ENCODE data around the gene OBSL1.

DNA sequence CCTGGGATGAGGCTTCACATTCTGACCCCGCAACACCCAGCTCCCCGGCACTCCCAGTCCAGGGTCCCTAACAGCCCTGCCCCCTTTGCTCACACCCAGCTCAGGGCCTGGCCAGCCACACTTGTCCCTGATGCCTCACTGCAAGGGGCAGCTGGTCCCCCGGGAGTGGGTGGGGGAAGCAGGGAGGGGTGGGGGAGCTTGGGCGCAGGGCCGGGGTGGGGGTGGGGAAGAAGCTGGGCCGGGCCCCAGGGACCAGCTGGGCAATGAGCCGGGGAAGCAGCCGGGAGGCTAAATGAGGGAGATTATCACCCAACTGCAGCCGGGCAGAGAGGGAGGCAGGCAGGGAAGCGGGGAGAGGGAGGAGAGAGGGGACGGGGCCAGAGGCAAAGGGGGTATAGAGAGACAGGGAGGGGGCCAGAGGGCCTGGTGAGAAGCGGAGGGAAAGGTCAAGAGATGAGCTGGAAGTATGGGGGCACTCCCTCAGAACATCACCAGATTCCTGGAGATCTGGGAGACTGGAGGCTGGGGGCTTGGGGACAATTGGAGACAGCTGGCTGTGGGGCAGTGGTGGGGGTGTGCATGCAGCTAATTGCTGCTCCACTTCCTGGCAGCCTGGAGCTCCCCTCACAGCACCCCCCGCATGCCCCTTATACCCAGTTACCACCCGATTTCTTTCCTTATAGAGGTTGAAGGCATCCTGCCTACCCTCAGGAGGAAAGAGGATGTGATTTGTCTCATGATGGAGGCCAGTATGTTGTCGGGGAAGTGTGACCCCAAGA is 59.6 kb downstream of the OBSL1 start:
- TF ChIP-seq EZH2 (IDR thresholded peaks at IDR 0.05; ENCODE audit: insufficient read depth, poor library complexity, severe bottlenecking): no peak
- no peak for TF ChIP-seq EZH2phosphoT487 (IDR thresholded peaks at IDR 0.05; ENCODE audit: insufficient read depth, low read depth)

Data from GM23248 (cell line).